Measurements from ENCODE around the gene HOTAIR.

The HOTAIR gene

DNA sequence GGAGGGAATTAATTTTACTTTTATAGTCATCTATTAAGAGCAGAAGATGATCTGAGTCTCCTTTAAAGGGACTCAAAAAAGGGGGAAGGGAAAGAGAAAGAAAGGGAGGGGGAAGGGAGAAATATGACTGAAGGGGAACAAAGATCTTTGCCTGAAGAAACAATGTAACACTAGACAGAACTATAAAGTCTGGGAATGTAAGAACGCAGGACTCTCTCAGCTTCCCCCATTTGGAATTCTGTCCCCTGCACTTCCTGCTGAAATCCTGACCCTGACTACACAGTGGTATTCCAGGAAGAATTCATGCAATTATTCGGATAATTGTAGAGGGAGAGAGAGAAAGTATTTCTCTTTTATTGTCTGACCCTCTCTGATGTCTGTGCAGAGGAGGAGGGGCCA is 10.4 kb downstream of the HOTAIR start:
- Histone ChIP-seq H4K20me1 (ENCODE audit: insufficient read depth, low read length) (no peaks in the 10 kb centered on the region), H3K79me2 (ENCODE audit: low read length) (no peaks in the 10 kb centered on the region), H3K9me2 (replicated peaks; ENCODE audit: insufficient read depth, low read length) (no peaks in the 10 kb centered on the region), H2AFZ (ENCODE audit: low read length) (no peak overlapping the region), H3K4me1 (ENCODE audit: low read length) (no peaks in the 10 kb centered on the region), H3K4me3 (ENCODE audit: low read length) (no peak overlapping the region), H3K36me3 (replicated peaks; ENCODE audit: insufficient read depth, low read length) (no peaks in the 10 kb centered on the region), H3K27me3 (replicated peaks; ENCODE audit: insufficient read depth, low read length) (peaks cover 100% of the 10 kb centered on the region), H3K27ac (ENCODE audit: low read length) (no peak overlapping the region), H3K4me2 (ENCODE audit: low read depth, low read length) (no peak overlapping the region; the same call in 1 of the 2 replicates), H3K9me3 (replicated peaks; ENCODE audit: insufficient read depth, low read length) (no peaks in the 10 kb centered on the region), H3F3A (ENCODE audit: insufficient read depth, low read length) (no peaks in the 10 kb centered on the region), H3K9ac (ENCODE audit: low read length) (no peak overlapping the region)
- no peak for DNase-seq
- TF ChIP-seq EZH2 (optimal IDR thresholded peaks at IDR 0.05; ENCODE audit: low read depth, low read length) (no peak), EZH2phosphoT487 (IDR thresholded peaks at IDR 0.05; ENCODE audit: low read length) (0 out of 2 replicates have a peak, but pooled peaks have one; percentile 14)
- TF ChIP-seq, protein P1, sequence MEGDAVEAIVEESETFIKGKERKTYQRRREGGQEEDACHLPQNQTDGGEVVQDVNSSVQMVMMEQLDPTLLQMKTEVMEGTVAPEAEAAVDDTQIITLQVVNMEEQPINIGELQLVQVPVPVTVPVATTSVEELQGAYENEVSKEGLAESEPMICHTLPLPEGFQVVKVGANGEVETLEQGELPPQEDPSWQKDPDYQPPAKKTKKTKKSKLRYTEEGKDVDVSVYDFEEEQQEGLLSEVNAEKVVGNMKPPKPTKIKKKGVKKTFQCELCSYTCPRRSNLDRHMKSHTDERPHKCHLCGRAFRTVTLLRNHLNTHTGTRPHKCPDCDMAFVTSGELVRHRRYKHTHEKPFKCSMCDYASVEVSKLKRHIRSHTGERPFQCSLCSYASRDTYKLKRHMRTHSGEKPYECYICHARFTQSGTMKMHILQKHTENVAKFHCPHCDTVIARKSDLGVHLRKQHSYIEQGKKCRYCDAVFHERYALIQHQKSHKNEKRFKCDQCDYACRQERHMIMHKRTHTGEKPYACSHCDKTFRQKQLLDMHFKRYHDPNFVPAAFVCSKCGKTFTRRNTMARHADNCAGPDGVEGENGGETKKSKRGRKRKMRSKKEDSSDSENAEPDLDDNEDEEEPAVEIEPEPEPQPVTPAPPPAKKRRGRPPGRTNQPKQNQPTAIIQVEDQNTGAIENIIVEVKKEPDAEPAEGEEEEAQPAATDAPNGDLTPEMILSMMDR (IDR thresholded peaks at IDR 0.05; ENCODE audit: low read length), result no peak

DNA sequence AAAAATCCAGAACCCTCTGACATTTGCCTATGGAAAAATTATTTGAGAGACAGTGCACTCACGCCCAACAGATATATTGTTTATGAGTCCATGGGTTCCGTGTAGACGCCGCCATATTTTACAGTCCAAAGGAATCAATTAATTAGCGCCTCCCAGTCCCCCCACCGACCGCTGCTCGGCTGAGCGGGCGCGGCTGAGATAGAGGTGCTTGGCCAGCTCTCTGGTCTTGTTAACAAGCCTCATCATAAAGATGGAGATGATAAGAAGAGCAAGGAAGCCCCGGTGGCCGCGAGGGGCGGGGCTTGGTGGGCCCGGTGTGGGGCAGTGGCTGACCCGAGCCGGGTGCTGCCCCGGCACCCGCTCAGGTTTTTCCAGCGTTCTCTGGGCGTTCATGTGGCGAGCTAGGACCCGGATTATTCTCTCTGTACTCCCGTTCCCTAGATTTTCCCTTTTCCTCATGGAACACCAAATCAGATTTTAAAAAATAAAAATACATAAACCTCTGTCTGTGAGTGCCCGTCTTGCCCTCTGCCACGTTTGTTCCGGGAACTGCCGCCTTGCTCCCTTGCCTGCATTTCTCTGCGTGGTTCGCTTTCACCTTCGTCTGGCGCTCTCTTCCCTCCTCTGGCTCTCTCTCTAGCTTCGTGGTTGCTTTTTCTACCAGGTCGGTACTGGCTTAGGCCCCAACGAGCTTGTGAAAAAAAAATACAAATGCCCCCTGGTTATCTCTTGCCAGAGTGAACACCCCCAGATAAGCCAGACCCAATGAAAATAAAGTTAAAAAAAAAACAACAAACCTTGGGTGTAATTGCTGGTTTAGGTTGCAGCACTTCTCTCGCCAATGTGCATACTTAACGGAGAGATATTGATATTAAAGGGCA is 11.1 kb downstream of the HOTAIR start:
- Histone ChIP-seq H3K9ac (ENCODE audit: low read length) (no peak overlapping the region), H3K4me3 (ENCODE audit: low read length) (no peak overlapping the region), H3K4me2 (ENCODE audit: low read depth, low read length) (no peak overlapping the region)

DNA sequence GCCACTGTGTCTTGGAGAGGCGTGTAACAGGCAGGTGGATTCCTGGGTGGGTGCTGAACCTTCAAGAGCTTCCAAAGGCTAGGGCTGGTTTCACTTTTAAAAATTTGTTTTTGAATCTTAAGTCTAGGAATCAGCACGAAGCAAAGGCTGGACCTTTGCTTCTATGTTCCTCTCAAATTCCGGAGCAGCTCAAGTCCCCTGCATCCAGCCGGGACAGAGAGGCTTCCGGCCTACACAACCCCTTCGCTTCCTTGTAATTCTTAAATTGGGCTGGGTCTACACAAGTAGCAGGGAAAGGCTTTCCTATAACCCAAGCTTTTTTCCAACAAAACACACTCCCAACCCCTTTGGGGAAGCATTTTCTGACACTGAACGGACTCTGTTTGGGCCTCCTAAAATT is 11.7 kb downstream of the HOTAIR start:
- TF ChIP-seq EZH2 (optimal IDR thresholded peaks at IDR 0.05; ENCODE audit: low read depth, low read length), result no peak
- H3K9me3 ChIP-seq (replicated peaks; ENCODE audit: insufficient read depth, low read length), result no peaks in the 10 kb centered on the region
- H3K36me3 ChIP-seq (replicated peaks; ENCODE audit: insufficient read depth, low read length), result no peaks in the 10 kb centered on the region
- no peak overlapping the region for H3K9ac ChIP-seq (ENCODE audit: low read length)
- H2AFZ ChIP-seq (ENCODE audit: low read length), result no peak overlapping the region
- DNase-seq, result no peak
- no peak overlapping the region for H3K27ac ChIP-seq (ENCODE audit: low read length)
- H4K20me1 ChIP-seq (ENCODE audit: insufficient read depth, low read length), result no peaks in the 10 kb centered on the region
- no peaks in the 10 kb centered on the region for H3K9me2 ChIP-seq (replicated peaks; ENCODE audit: insufficient read depth, low read length)
- H3K4me1 ChIP-seq (ENCODE audit: low read length), result no peaks in the 10 kb centered on the region
- H3K4me2 ChIP-seq (ENCODE audit: low read depth, low read length), result no peak overlapping the region
- H3F3A ChIP-seq (ENCODE audit: insufficient read depth, low read length), result no peaks in the 10 kb centered on the region
- H3K79me2 ChIP-seq (ENCODE audit: low read length), result no peaks in the 10 kb centered on the region
- H3K4me3 ChIP-seq (ENCODE audit: low read length), result no peak overlapping the region
- peaks cover 100% of the 10 kb centered on the region for H3K27me3 ChIP-seq (replicated peaks; ENCODE audit: insufficient read depth, low read length)

More for the DNA sequence above, 11.1 kb downstream of the HOTAIR start:
- peaks cover 100% of the 10 kb centered on the region for H3K27me3 ChIP-seq (replicated peaks; ENCODE audit: insufficient read depth, low read length)
- H3K9me2 ChIP-seq (replicated peaks; ENCODE audit: insufficient read depth, low read length), result no peaks in the 10 kb centered on the region
- TF ChIP-seq EZH2phosphoT487 (IDR thresholded peaks at IDR 0.05; ENCODE audit: low read length) (0 out of 2 replicates have a peak, but pooled peaks have one; percentile 2), EZH2 (optimal IDR thresholded peaks at IDR 0.05; ENCODE audit: low read depth, low read length) (no peak)
- TF ChIP-seq, protein P1 (IDR thresholded peaks at IDR 0.05; ENCODE audit: low read length), result no peak
- H3K36me3 ChIP-seq (replicated peaks; ENCODE audit: insufficient read depth, low read length), result no peaks in the 10 kb centered on the region
- H3K9me3 ChIP-seq (replicated peaks; ENCODE audit: insufficient read depth, low read length), result no peaks in the 10 kb centered on the region
- H3K4me1 ChIP-seq (ENCODE audit: low read length), result no peaks in the 10 kb centered on the region
- no peaks in the 10 kb centered on the region for H3K79me2 ChIP-seq (ENCODE audit: low read length)
- DNase-seq, result no peak
- no peak overlapping the region for H2AFZ ChIP-seq (ENCODE audit: low read length)
- H3K27ac ChIP-seq (ENCODE audit: low read length), result no peak overlapping the region
- no peaks in the 10 kb centered on the region for H3F3A ChIP-seq (ENCODE audit: insufficient read depth, low read length)
- H4K20me1 ChIP-seq (ENCODE audit: insufficient read depth, low read length), result no peaks in the 10 kb centered on the region

Measured in MM.1S (cell line).